D341Med (cell line): Measurements from ENCODE around the gene PRUNE2.

Source experiments
- DNase-seq: peaks from one replicate; pipeline ENCODE4 v3.0.0; 2012; ENCODE audit warnings: low spot score

PRUNE2 gene

DNA sequence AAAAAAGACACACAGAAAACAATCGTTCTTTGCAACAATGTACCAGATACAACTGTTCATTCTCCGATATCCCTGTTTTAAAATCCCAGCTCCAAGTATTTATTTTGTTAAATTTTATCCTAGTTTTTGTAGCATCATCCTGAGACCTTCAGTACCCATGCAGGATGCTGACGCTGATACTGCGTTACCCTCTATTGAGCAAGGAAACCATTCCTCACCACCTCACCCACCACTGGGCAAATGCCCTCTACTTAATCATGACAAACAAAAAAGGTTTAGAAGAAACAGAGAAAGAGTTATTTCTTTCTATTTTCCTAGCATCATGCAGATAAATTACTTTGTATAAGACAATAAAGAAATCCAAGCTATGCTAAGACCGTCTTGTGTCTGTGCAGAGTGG lies 277.8 kb downstream of the PRUNE2 start:
- no peak for DNase-seq

GRCh38 chr9:76626980-76627379 lies 278.9 kb downstream of the PRUNE2 start:
- DNase-seq, result no peak

GRCh38 chr9:76626141-76626540 lies 279.8 kb downstream of the PRUNE2 start:
- no peak for DNase-seq

GRCh38 chr9:76624391-76625048 lies 281.4 kb downstream of the PRUNE2 start:
- no peak for DNase-seq

DNA sequence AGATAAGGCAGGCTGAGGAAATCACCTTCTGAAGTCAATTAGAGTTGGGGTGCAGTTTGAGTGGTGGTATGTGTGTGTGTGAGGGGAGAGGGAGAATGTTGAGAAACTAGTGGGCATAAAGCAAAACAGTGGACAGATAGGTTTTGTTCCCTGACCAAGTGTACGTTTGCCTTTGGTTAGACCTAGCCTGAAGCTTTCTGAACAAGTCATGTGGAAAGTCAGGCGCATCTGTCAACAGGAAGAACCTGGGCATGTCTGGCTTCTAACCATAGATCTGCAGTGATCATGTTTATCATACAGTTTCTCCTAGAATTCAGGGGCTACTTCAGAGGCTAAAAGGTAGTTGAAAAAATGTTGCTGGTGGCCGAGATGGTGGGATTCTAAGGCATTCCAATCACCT lies 284.9 kb downstream of the PRUNE2 start:
- no peak for DNase-seq

DNA sequence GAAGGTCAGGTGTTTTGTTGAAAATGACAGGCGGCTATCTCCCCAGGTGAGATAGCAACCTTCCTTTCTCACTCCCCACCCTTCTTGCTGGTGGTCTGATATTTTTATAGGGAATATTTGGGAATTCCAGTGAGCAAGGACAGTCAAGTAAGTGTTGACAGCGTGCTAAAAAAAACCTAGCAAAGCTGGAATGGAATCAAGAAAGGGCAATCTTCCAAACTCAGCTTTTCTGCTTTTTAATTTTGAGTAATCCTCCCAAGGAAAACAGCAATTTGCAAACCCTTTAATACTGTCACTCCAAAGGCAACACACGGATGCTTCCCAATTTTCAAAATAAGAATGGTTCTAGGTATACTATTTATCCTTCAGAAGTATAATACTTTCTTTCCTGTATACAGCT lies 285.3 kb downstream of the PRUNE2 start:
- no peak for DNase-seq

- DNase-seq, result no peak
Measured at GRCh38 chr9:76619640-76620039, 286.3 kb downstream of the PRUNE2 start.

GRCh38 chr9:76619197-76619596 lies 286.7 kb downstream of the PRUNE2 start:
- DNase-seq, result no peak

DNA sequence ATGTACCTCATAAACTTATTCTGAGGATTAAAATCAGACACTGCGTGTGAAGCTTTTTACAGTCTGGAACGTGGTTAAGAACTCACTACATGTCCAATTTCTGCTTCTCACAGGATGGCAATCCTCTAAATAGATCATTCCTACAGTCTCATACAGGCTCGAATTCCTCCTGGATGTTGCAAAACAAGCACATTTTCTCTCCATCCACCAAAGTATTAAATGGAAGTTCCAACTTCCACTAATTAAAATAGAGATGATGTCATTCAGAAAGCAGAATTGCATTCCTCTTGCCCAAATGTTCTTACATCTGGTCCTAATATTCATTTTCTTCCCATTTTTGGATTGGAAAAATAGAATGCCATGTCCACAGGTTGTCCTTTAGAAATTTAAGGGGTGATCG lies 287.2 kb downstream of the PRUNE2 start:
- no peak for DNase-seq

GRCh38 chr9:76617497-76618175 lies 288.3 kb downstream of the PRUNE2 start:
- no peak for DNase-seq

GRCh38 chr9:76616780-76617179 lies 289.1 kb downstream of the PRUNE2 start:
- no peak for DNase-seq

DNA sequence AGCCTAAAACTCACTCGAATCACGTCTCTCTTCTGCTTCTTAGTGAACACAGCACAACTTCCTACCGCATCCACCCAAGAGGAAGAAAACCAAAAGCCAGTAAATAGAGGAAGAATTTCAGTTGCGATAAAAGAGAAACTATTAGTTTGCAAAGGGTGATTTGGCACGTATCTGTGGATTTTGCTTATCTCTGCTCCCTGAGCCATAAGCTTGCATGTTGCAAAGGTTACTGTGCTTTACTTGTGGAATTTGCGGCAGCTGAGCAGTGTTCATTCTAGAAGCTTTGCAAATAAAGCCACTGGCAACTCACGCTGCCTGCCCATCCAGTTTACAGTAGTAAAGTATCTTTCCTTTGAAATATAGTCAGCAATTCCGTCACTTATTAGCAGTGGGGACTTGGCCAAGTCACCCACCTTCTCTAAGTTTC lies 290.7 kb downstream of the PRUNE2 start:
- DNase-seq, result no peak

- no peak for DNase-seq
Measured at GRCh38 chr9:76613974-76614373, 291.9 kb downstream of the PRUNE2 start.

DNA sequence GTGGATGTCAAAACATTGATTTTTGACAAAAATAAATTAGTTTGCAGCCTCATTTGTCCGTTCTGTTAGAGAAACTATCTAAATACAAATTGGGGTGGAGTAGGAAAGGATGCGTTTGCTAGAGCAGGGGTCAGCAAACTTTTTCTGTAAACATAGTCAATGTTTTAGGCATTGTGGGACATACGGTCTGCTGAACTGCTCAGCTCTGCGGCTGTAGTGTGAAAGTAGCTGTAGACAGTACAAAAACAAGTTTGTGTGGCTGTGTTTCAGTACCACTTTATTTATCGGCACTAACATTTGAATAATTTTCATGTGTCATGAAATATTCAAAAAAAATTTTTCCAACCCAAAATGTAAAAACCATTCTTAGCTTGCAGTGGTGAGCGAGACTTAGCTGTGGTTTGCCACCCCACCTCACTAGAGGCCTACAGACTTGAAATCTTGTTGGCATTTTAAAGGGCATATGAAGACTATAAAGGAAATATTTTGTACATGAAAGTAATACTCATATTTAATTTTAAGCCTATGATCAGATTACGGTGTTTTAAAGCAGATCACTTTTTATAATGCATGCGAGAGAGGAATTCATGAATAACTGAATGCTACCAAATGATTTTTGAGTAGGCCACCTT lies 292.6 kb downstream of the PRUNE2 start:
- no peak for DNase-seq

DNA sequence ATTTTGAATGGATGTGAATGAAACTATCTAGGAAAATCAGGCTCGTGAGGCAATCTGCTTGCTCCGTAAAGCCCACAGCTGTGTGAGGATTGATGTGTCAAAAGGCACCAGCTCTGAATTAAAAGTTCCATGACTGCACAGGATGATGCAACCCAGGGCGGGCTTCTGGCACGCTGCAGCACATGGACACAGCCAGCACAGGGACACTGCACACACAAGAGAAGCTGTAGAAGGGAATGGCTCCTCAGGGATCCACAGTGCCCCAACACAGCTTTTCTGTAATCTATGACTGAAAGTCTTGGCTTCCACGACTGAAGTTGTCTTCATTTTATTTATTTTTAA lies 295.9 kb downstream of the PRUNE2 start:
- no peak for DNase-seq

DNA sequence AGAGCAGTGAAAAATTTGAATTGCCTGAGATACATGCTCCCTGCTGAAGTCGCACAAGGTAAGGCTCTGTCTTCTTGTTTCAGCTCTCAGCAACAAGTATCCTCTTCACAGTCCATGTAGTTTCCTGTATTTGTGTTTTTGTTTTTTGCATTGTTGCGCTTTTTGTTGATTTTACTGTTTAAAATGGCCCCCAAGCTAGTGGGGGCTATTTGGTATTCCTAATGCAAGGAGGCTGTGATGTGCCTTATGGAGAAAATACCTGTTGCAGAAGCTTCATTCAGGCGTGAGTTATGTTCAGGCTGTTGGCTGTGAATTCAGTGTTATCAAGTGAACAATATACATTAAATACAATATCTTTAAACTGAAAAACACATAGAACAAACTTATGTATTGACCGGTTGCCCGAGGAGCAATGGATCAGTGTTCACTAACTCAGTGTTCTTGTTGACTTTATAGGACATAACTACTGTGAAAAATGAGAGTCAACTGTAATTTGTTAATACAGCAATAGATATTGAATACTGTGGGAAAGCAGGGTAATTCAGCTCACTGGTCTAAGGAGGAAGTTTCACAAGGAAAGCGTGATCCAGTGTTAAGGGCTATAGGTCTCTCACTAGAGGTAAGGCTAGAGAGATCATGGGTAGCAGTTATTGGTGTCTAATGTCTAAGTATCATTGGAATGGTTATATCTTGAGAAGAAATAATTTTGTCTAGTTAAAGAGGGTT lies 296.5 kb downstream of the PRUNE2 start:
- DNase-seq, result no peak

GRCh38 chr9:76608575-76609273 lies 297.2 kb downstream of the PRUNE2 start:
- DNase-seq, result no peak

GRCh38 chr9:76607730-76608436 lies 298.0 kb downstream of the PRUNE2 start:
- DNase-seq, result no peak

GRCh38 chr9:76605321-76605900 lies 300.5 kb downstream of the PRUNE2 start:
- DNase-seq, result no peak

DNA sequence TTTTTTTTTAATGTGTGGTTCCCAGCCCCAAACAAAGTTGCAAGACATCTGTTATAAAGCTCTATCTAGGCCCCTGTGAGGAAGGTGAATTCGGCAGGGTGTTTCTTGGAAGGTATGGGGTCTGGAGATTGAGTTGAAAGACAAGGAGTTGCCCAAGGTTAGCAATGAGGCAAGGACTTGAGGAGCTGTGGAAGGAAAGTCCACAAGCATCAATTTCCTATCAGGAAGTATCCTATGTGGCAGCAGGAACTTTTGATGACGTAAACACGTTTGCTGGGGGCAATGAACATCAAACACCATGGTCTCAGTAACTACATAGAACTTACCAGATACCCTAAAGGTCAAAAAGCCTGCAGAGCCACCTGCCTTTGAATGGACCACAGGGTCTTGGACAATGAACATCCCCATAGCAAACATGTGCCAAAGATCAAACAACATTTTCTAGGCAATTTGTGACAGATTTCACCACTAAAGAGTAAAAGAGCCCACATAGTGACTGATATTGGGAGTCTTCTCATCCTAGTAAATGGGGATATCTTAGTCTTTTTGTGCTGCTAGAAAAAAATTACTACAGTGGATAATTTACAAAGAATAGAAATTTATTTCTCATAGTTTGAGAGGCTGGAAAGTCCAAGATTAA lies 301.9 kb downstream of the PRUNE2 start:
- DNase-seq, result no peak

DNA sequence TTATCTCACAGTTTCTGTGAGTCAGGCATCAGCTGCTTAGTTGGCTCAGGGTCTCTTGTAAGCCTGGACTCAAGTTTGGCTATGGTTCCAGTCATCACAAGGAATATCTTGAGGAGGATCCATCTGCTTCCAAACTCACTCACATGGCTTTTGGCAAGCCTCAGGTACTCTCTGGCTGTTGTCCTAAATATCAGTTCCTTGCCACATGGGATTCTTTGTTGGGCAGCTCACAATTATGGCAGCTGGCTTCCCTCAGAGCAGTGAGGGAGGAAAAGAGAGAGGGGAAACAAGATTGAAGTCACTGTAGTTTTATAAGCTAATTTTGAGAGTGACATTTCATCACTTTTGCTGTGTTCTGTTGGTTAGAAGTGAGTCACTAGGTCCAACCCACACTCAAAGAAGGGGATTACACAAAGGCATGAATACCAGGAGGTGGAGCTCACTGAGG lies 302.4 kb downstream of the PRUNE2 start:
- no peak for DNase-seq
